Neural crest cell (in vitro differentiated cells): ENCODE data around the gene PRR4. TPM values are rescaled to one million over a fixed set of nuclear protein-coding genes. Genes with fewer than 3 reads are reported as not detected.

Experiments used
- DNase-seq: peaks from one replicate; pipeline ENCODE4 v3.0.0; 2021; ENCODE audit warnings: low read depth, mixed read lengths, low spot score
- H3K27ac Mint-ChIP-seq: one replicate; pipeline ENCODE4 v1.8.0; 2021; ENCODE audit warnings: mild to moderate bottlenecking, mixed read lengths; ENCODE audit not compliant: unreplicated experiment
- H3K27me3 Mint-ChIP-seq: 2 replicates; pipeline ENCODE4 v1.8.0; 2021; ENCODE audit warnings: low read depth, mild to moderate bottlenecking, mixed read lengths
- H3K36me3 Mint-ChIP-seq: 2 replicates; pipeline ENCODE4 v1.8.0; 2021; ENCODE audit warnings: low read depth, mild to moderate bottlenecking, mixed read lengths
- H3K4me1 Mint-ChIP-seq: 2 replicates; pipeline ENCODE4 v1.8.0; 2021; ENCODE audit warnings: mixed read lengths
- H3K4me3 Mint-ChIP-seq: one replicate; pipeline ENCODE4 v1.8.0; 2021; ENCODE audit warnings: mild to moderate bottlenecking, mixed read lengths
- H3K9me3 Mint-ChIP-seq: 2 replicates; pipeline ENCODE4 v1.8.0; 2021; ENCODE audit warnings: mixed read lengths
- total RNA-seq: library from RNA; stranded (reverse); gene quantifications from 2 replicates; pipeline ENCODE4 v1.2.1, GENCODE V29; 2021
- TF ChIP-seq, protein P1 (sequence below): fragments of 200-600 bp; sonication (generic); conservative IDR thresholded peaks from 2 replicates; pipeline ENCODE4 v1.5.0; 2021; ENCODE audit warnings: antibody characterized with exemption, mild to moderate bottlenecking

Gene PRR4
- total RNA-seq, 1 donor from 2014 or later = 6.9 TPM

DNA sequence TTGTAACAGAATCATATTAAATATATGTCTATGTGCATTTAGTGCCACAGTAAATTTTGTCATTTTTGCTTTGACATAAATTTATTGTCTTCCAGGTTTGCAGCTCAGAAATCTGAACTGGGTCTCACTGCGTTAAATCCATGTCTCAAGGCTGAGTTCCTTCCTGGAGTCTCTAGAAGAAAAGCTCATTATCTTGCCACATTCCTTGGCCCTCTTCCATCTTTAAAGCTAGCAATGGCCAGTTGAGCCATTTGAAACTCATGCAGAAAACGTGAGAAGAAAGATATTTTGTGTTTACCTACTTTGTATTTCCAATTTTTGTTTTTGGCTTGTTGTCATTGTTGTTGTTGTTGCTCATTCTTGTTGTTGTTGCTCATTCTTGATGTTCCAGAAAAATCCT, 24.1 kb upstream of the PRR4 start:
- H3K4me1 Mint-ChIP-seq = no peaks in the 10 kb centered on the region
- H3K9me3 Mint-ChIP-seq = peaks cover 3% of the 10 kb centered on the region
- H3K36me3 Mint-ChIP-seq = peaks cover 47% of the 10 kb centered on the region
- no peaks in the 10 kb centered on the region for H3K27me3 Mint-ChIP-seq
- no peak for DNase-seq
- H3K4me3 Mint-ChIP-seq = no peak overlapping the region
- no peak overlapping the region for H3K27ac Mint-ChIP-seq
- TF ChIP-seq, protein P1, sequence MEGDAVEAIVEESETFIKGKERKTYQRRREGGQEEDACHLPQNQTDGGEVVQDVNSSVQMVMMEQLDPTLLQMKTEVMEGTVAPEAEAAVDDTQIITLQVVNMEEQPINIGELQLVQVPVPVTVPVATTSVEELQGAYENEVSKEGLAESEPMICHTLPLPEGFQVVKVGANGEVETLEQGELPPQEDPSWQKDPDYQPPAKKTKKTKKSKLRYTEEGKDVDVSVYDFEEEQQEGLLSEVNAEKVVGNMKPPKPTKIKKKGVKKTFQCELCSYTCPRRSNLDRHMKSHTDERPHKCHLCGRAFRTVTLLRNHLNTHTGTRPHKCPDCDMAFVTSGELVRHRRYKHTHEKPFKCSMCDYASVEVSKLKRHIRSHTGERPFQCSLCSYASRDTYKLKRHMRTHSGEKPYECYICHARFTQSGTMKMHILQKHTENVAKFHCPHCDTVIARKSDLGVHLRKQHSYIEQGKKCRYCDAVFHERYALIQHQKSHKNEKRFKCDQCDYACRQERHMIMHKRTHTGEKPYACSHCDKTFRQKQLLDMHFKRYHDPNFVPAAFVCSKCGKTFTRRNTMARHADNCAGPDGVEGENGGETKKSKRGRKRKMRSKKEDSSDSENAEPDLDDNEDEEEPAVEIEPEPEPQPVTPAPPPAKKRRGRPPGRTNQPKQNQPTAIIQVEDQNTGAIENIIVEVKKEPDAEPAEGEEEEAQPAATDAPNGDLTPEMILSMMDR = no peak

DNA sequence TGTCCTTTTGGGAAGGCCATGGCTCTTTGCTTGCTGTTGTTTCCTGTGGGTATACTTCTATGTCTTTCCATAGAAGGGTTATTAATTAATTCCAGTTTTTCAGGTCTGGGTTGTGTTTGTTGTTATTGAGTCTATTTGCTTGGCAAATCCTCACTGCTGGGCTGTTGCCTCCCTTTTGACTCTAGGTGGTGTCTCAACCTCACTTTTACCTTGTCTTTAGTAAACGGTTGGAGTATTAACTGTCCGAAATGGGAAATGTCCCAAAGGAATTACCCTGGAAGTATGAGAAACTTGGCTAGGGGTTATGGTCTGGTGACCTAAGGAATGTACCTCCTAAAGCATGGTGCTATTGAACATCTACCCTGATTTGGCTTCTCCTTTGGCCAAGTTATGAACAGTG, 18.1 kb upstream of the PRR4 start:
- Mint-ChIP-seq H3K27ac (no peak overlapping the region), H3K27me3 (no peaks in the 10 kb centered on the region), H3K4me3 (no peak overlapping the region), H3K36me3 (peaks cover 35% of the 10 kb centered on the region), H3K9me3 (peaks cover 11% of the 10 kb centered on the region), H3K4me1 (no peaks in the 10 kb centered on the region)
- TF ChIP-seq, protein P1 = no peak
- no peak for DNase-seq

DNA sequence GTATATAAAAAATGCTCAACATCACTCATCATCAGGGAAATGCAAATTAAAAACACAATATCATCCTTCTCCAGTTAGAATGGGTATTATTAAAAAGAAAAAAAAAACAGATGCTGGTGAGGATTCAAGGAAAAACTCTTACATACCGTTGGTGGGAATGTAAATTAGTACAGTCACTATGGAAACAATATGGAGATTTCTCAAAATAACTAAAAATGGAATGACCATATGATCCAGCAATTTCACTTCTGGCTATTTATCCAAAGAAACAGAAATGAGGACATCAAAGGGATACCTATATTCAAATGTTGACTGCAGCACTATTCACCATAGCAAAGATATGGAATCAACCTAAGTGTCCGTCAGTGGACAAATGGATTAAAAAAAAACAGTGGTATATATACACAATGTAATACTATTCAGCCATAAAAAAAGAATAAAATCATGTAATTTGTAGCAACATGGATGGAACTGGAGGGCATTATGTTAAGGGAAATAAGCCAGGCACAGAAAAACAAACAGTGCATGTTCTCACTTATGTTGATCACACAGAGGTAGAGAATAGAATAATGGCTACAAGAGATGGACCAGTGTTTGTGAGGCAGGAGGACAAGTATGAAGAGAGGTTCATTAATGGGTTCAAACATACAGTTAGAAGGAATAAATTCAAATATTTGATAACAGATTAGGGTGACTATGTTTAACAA, 14.4 kb upstream of the PRR4 start:
- Mint-ChIP-seq H3K27me3 (no peaks in the 10 kb centered on the region), H3K9me3 (peaks cover 28% of the 10 kb centered on the region), H3K27ac (no peak overlapping the region)

DNA sequence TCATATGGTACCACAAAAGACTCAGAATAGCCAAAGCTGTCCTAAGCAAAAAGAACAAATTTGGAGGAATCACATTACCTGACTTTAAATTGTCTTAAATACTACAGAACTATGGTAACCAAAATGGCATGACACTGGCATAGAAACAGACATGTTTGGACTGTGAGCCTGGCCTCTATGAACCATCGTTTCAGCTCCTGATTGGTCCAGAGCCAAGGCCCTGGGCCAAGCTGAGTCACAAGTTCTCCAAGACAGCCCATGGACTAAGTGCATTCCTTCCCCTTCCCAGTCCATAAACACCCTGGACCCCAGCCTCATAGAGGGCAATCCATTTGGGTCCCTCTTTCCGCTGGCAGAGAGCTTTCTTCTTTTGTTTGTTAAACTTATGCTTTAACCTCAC, 12.1 kb upstream of the PRR4 start:
- TF ChIP-seq, protein P1 = no peak
- no peak overlapping the region for H3K27ac Mint-ChIP-seq
- peaks cover 46% of the 10 kb centered on the region for H3K9me3 Mint-ChIP-seq
- H3K27me3 Mint-ChIP-seq = no peaks in the 10 kb centered on the region
- no peak for DNase-seq
- peaks cover 60% of the 10 kb centered on the region for H3K36me3 Mint-ChIP-seq
- H3K4me1 Mint-ChIP-seq = no peaks in the 10 kb centered on the region
- no peak overlapping the region for H3K4me3 Mint-ChIP-seq

More for the DNA sequence above, 14.4 kb upstream of the PRR4 start:
- TF ChIP-seq, protein P1 = no peak
- no peak for DNase-seq
- no peak overlapping the region for H3K4me3 Mint-ChIP-seq
- no peaks in the 10 kb centered on the region for H3K4me1 Mint-ChIP-seq
- H3K36me3 Mint-ChIP-seq = peaks cover 48% of the 10 kb centered on the region

DNA sequence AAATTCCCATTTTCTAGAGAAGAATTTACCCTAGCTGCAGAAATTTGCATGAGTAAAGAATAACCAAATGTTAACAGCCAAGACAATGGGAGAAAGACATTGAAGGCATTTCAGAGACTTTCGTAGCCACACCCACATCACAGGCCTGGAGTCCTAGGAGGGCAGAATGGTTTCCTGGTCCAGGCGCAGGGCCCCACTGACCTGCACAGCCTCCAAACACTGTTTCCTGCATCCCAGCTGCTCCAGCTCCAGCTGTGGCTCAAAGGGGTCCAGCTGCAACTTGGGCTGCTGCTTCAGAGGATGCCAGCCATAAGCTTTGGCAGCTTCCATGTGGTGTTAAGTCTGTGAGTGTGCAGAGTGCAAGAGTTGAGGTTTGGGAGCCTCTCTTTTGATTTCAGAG, 6.5 kb upstream of the PRR4 start:
- H3K9me3 Mint-ChIP-seq = peaks cover 34% of the 10 kb centered on the region
- H3K27ac Mint-ChIP-seq = no peak overlapping the region
- TF ChIP-seq, protein P1 = no peak
- peaks cover 63% of the 10 kb centered on the region for H3K36me3 Mint-ChIP-seq
- DNase-seq = no peak
- H3K4me1 Mint-ChIP-seq = no peaks in the 10 kb centered on the region
- H3K27me3 Mint-ChIP-seq = no peaks in the 10 kb centered on the region
- no peak overlapping the region for H3K4me3 Mint-ChIP-seq
